Natural killer cell treated with Interleukin-12 subunit alpha and Interleukin-12 subunit beta and Interleukin-15 and Interleukin-18, amount 100 ng/mL, for 72 hours (primary cell): ENCODE measurements around the gene GNPTG. TPM values are rescaled to one million over a fixed set of nuclear protein-coding genes. Genes with fewer than 3 reads are reported as not detected.

ENCODE experiments used
- ATAC-seq, 2 donors: fragments of 150-1000 bp; cut with Tn5 transposase in 1 of 2; sonication (Bioruptor Pico), chemical (Tn5 transposase) in 1 of 2; 2 replicates each; pipeline ENCODE4 v1.10.0; 2021
- DNase-seq: peaks from one replicate; pipeline ENCODE4 v3.0.0; 2022; ENCODE audit warnings: low spot score
- H3K27ac Mint-ChIP-seq, 2 donors: 1 replicate in 1 of 2; 2 replicates in 1 of 2; pipeline ENCODE4 v1.8.0; 2022; ENCODE audit warnings: mixed read lengths in 2 of 2, mild to moderate bottlenecking in 1 of 2, moderate library complexity in 1 of 2
- H3K27me3 Mint-ChIP-seq, 2 donors: 1 replicate in 1 of 2; 2 replicates in 1 of 2; pipeline ENCODE4 v1.8.0; 2022; ENCODE audit warnings: mixed read lengths in 2 of 2
- H3K36me3 Mint-ChIP-seq: one replicate; pipeline ENCODE4 v1.8.0; 2022; ENCODE audit warnings: mixed read lengths
- H3K4me1 Mint-ChIP-seq, 2 donors: 1 replicate in 1 of 2; 2 replicates in 1 of 2; pipeline ENCODE4 v1.8.0; 2022; ENCODE audit warnings: low read depth in 2 of 2, mixed read lengths in 2 of 2, mild to moderate bottlenecking in 1 of 2
- H3K4me3 Mint-ChIP-seq: one replicate; pipeline ENCODE4 v1.8.0; 2022; ENCODE audit warnings: mixed read lengths
- H3K9me3 Mint-ChIP-seq: 2 replicates; pipeline ENCODE4 v1.8.0; 2022; ENCODE audit warnings: mixed read lengths
- total RNA-seq, 2 donors: library from RNA; stranded (reverse); gene quantifications; one replicate each; pipeline ENCODE4 v1.2.3, GENCODE V29; 2022

Gene GNPTG
- total RNA-seq = 10 to 100 TPM; 36.1 to 38.9 TPM

DNA sequence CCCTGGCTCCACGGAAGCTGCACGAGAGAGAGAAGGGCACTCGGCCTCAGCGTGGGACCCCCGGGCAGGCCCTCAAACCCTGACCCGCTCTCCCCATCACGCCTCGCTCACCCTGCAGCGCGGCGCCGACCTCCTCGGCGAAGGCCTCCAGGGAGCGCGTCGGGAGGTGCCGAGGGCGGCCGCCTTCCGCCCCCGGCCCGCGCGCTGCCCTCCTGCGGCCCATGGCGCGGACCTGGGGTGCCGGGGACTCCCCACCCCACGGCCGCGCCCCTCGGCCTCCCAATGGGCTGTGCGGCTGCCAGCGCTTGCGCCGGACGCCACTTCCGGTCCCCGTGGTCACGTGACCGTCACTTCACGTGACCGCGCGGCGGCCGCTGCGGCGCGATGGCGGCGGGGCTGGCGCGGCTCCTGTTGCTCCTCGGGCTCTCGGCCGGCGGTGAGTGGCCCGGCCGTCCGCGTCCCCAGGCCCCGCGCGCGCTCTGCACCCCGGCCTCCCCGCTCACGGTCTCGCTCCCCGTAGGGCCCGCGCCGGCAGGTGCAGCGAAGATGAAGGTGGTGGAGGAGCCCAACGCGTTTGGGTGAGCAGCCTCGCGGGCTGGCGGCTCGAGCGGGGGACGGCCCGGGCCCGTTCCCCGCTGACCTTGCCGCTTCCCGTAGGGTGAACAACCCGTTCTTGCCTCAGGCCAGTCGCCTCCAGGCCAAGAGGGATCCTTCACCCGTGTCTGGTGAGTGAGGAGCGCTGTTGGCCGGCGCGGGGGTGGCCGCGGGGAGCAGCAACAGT, at the start of gene GNPTG, which contains the start of gene TSR3:
TSS of gene GNPTG (plus strand) at position 350 of the 781 bp plus-strand sequence. CDS start at position 385, 35 bp downstream.
TSS of gene TSR3 (minus strand) at position 297 of the 781 bp plus-strand sequence. CDS start at position 223, 74 bp downstream.
- Mint-ChIP-seq H3K4me1 (peaks cover 29 to 31% of the 10 kb centered on the region in 2 donors), H3K27me3 (no peaks in the 10 kb centered on the region)

DNA sequence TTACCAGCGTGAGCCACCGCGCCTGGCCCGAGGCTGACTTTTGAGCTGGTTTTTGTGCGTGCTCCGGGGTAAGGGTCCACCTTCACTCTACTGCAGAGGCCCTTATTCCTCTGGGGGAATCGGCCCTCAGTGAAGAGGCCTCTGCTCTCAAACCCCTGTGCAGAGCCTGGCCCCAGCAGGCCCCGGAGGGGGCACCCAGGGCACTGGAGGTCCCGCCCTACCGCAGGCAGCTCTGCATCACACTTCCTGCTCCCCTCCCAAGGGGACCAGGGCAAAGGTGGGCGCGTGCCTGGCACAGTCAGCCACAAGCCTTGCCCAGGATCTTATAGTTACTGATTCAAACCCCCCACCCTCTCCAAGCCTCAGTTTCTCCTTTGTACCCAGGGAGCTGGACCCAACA, 45.9 kb upstream of the GNPTG start:
- peaks cover 7% of the 10 kb centered on the region for H3K36me3 Mint-ChIP-seq
- DNase-seq (no peak), ATAC-seq (no peak)
- H3K4me3 Mint-ChIP-seq = no peak overlapping the region
- no peaks in the 10 kb centered on the region for H3K9me3 Mint-ChIP-seq
- no peaks in the 10 kb centered on the region for H3K27me3 Mint-ChIP-seq
- peaks cover 23 to 25% of the 10 kb centered on the region in 2 donors for H3K4me1 Mint-ChIP-seq
- no peak overlapping the region for H3K27ac Mint-ChIP-seq

More for the DNA sequence above, at the start of gene GNPTG, which contains the start of gene TSR3:
- DNase-seq = peak; percentile 95
- Mint-ChIP-seq H3K36me3 (no peaks in the 10 kb centered on the region), H3K27ac (peak within 1 kb of the TSS; percentile 76 to 81), H3K4me3 (peak within 1 kb of the TSS; percentile 87), H3K9me3 (no peaks in the 10 kb centered on the region)
- ATAC-seq = peak; percentile 93 to 97

DNA sequence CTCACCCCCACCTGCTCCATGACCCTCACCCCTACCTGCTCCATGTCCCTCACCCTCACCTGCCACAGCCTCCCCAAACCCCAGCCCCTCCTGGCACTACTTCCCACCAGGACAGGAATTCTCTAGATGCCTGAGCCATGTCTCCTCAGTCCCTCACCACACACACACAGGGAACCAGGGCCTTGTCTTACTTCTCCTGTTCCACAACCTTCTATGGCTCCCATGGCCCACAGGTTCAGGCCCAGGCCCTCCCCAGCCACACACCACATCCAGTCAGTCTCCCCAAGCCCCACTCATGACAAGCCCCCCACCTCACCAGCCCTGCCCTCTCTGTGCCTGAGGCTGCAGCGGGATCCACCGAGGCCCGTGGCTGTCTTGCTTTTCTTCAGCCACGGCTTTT, 45.4 kb upstream of the GNPTG start:
- Mint-ChIP-seq H3K36me3 (peaks cover 7% of the 10 kb centered on the region), H3K4me3 (no peak overlapping the region), H3K27ac (peak overlapping the region in 1 of 2 donors; percentile 28), H3K9me3 (no peaks in the 10 kb centered on the region), H3K27me3 (no peaks in the 10 kb centered on the region), H3K4me1 (peaks cover 26 to 28% of the 10 kb centered on the region in 2 donors)
- no peak for ATAC-seq
- no peak for DNase-seq

DNA sequence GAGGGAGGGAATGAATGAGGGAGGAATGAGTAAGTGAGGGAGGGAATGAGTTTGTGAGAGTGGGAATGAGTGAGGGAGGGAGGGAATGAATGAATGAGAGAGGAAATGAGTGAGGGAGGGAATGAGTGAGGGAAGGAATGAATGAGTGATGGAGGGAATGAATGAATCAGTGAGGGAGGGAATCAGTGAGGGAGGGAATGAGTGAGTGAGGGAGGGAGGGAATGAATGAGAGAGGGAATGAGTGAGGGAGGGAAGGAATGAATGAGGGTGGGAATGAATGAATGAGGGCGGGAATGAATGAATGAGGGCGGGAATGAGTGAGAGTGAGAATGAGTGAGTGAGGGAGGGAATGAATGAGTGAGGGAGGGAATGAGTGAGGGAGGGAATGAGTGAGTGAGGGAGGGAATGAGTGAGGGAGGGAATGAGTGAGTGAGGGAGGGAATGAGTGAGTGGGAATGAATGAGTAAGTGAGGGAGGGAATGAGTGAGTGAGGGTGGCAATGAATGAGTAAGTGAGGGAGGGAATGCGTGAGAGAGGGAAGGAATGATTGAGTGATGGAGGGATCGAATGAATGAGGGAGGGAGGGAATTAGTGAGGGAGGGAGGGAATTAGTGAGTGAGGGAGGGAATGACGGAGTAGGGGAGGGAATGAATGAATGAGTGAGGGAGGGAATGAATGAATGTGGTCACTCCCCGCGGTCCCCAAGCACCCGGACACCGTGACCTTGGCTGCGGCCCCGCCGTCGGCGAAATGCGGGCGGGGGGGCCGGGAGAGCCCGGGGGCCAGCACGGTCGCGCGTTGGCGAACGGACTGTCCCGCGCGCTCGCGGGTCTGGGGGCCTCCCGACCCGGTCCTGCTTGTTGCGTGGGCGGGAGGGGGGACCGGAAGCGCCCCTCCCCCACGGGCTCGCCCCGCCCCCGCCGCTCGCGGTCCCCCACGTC, 43.4 kb upstream of the GNPTG start:
- peak; percentile 2 for ATAC-seq
- no peaks in the 10 kb centered on the region for H3K27me3 Mint-ChIP-seq
- peaks cover 26 to 30% of the 10 kb centered on the region in 2 donors for H3K4me1 Mint-ChIP-seq

DNA sequence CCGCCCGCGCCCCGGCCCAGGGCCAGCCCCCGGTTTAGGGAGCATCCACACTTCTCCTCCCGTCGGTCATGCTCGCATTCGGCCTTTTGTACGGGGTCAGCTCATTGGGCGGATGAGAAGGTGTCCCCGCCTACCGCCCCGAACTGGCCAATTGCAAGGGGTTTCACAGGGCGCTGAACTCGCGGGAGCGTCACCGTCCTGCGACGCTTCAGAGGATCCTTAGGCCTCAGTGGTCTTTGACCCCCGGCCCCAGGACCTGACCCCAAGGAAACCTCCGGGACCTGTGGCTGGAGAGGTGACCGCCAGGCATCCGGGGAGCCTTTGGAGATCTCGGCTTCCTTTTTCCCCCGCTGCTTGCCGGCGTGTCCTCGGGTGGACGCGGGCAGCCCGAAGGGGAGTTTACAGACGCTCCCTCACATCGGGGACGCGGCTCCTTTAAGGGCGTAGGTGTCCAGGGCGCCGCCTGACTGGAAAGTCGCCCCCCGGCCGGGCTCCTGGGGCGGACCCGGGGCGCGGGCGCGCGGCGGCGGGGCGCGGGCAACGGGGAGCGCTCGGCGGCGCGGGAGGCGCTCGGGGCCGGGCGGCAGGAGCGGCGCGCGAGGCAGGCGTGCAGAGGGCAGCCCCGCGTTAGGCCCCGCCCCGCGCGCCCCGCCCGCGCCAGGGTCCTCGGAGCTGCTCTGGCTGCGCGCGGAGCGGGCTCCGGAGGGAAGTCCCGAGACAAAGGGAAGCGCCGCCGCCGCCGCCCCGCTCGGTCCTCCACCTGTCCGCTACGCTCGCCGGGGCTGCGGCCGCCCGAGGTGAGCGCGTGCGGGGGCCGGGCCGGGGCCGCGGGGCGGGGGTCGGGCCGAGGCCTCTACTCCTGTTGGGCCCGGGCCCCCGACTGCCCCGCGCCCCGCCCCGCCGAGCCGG, 42.5 kb upstream of the GNPTG start, which contains the start of gene UBE2I:
TSS of gene UBE2I (plus strand) at position 660 of the 909 bp plus-strand sequence. CDS start 4,395 bp downstream, outside the sequence.
- H3K9me3 Mint-ChIP-seq = no peaks in the 10 kb centered on the region
- peak; percentile 86 to 91 for ATAC-seq
- peak within 1 kb of the TSS; percentile 94 for H3K27ac Mint-ChIP-seq
- DNase-seq = peak; percentile 96
- peaks cover 21 to 31% of the 10 kb centered on the region in 2 donors for H3K4me1 Mint-ChIP-seq
- no peaks in the 10 kb centered on the region for H3K27me3 Mint-ChIP-seq
- H3K4me3 Mint-ChIP-seq = peak within 1 kb of the TSS; percentile 97
- H3K36me3 Mint-ChIP-seq = peaks cover 7% of the 10 kb centered on the region

More for the DNA sequence above, 43.4 kb upstream of the GNPTG start:
- H3K9me3 Mint-ChIP-seq = no peaks in the 10 kb centered on the region
- peak overlapping the region; percentile 93 to 94 for H3K27ac Mint-ChIP-seq
- DNase-seq = no peak
- H3K4me3 Mint-ChIP-seq = peak overlapping the region; percentile 88
- H3K36me3 Mint-ChIP-seq = peaks cover 7% of the 10 kb centered on the region

DNA sequence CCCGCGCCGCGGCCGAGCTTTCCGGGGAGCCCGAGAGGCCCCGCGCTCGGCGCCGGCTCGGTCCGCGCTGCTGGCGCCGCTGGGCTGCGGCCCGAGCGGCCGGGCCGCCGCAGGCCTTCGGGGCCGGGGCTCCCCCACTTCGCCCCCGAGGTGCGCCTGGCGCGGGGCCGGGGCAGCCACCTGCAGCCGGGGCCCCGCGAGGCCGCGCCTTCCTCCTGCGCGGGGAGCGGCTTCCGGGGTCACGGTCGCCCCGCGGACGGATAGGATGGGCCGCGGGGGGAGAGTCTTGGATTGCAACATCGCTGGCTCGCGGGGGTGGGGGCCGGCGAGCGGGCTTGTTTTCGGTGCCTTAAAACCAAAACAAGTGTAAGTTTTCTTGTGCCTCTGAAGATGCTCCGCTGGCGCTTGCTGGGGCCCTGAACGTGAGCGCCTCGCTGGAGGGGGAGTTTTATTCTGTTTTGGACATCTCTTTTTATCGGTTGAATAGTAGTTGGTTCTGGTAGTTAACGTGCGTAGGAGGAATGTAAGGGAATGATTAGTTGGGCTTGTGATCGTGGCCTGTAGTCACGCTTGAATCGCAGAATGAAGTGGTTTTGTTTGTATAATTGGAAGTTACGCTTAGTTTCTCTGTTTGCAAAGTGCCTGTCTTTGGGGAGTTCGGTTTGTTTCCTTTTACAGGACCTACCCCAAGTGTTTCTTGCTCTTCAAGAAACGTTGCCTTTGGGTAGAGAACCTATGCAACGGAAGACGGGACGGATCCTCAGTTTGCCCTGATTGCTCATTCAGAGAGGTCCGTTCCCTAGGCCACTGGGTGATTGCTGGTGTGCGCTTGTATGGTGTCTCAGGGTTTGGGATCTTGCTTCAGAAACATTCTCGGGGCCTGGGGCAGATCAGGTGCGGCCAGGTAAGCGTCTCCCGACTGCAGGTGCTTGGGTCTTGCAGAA, 41.6 kb upstream of the GNPTG start:
- H3K27me3 Mint-ChIP-seq = no peaks in the 10 kb centered on the region
- no peaks in the 10 kb centered on the region for H3K9me3 Mint-ChIP-seq
- peak; percentile 47 to 60 for ATAC-seq
- H3K4me3 Mint-ChIP-seq = peak overlapping the region; percentile 97
- peak; percentile 87 for DNase-seq
- peaks cover 7% of the 10 kb centered on the region for H3K36me3 Mint-ChIP-seq
- H3K4me1 Mint-ChIP-seq = peaks cover 19 to 32% of the 10 kb centered on the region in 2 donors
- peak overlapping the region; percentile 94 for H3K27ac Mint-ChIP-seq

DNA sequence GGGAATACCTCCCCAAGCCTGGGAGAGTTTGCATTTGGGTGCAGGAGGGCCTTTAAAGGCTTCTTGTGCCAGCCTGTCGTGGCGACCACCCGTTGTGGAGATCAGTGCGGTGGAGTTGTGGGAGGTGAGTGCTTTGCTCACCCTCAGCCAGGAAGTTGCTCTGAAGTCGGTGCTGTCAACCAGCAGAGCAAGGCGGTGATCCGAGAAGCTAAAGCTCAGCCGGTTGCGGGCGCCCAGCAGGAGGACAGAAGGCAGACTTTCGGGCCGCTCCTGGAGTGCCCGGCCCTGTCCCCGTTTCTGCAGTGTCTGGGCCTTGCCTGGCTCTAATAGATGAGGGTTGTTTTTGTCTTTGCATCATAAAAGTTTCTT, 40.9 kb upstream of the GNPTG start:
- H3K4me1 Mint-ChIP-seq = peaks cover 19 to 32% of the 10 kb centered on the region in 2 donors
- peak overlapping the region; percentile 94 for H3K27ac Mint-ChIP-seq
- H3K4me3 Mint-ChIP-seq = peak overlapping the region; percentile 97
- no peak for ATAC-seq
- H3K9me3 Mint-ChIP-seq = no peaks in the 10 kb centered on the region
- DNase-seq = no peak
- no peaks in the 10 kb centered on the region for H3K27me3 Mint-ChIP-seq
- H3K36me3 Mint-ChIP-seq = peaks cover 7% of the 10 kb centered on the region

DNA sequence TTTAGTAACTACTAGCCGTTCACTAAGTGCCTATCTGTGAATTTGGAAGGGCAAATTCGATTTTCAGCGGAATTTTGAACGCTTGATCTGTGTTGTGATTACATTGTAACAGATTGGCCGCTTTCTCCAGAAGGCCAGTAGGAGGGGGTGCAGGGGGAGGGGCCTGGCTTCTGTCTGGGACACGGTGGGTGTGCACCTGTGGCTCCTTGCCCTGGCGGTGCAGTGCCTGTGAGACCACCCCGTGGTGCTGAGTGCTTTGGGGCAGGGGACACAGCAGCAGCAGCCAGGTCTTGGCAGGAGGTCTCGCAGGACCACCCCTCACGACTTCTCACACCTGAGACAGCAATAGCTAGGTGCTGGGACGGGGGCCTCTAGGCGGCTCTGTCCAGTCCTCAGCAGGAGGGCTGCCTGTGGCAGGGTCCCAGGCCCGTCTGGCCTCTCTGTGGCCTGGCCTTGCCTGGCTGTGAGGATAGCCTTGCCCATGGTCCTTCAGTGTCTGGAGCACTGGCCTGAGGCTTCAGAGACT, 40.5 kb upstream of the GNPTG start:
- Mint-ChIP-seq H3K9me3 (no peaks in the 10 kb centered on the region), H3K27me3 (no peaks in the 10 kb centered on the region), H3K27ac (peak overlapping the region; percentile 94), H3K4me1 (peaks cover 19 to 32% of the 10 kb centered on the region in 2 donors), H3K36me3 (peaks cover 7% of the 10 kb centered on the region), H3K4me3 (peak overlapping the region; percentile 97)
- DNase-seq = no peak
- no peak for ATAC-seq

DNA sequence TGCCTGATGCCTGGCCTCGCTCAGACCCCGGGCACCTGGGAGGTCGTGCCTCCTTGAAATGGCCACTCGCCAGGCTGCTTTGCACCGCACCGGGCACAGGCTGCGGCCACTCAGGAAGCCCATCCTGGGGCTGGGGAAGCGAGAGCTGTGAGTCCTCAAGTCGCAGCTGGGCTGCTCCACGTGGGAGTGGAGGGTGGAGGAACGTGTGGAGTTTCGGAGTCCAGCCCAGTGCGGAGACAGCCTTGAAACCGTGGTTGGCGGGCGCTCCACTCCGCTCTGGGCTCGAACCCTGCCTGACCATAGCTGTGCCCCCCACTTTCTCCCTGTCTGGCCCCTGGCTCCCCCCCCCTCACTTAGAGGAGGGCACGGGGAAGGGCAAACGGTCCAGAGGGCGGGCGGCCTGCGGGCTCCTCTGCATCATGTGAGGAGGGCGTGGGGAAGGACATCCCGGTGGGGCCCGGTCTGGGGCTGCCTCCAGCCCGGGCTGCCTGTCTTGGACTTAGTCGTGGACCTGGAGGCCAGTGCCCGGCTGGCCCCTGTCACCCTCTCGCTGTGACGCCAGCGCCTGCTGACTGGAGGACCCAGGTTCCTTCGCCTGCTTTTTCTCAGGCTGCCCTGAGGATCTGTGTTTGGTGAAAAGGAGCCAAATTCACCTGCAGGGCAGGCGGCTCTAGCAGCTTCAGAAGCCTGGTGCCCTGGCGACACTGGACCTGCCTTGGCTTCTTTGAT, 39.8 kb upstream of the GNPTG start:
- H3K4me1 Mint-ChIP-seq = peaks cover 19 to 32% of the 10 kb centered on the region in 2 donors
- no peaks in the 10 kb centered on the region for H3K9me3 Mint-ChIP-seq
- ATAC-seq = no peak
- H3K36me3 Mint-ChIP-seq = peaks cover 7% of the 10 kb centered on the region
- H3K27ac Mint-ChIP-seq = peak overlapping the region in 1 of 2 donors; percentile 94
- no peak for DNase-seq
- peak overlapping the region; percentile 97 for H3K4me3 Mint-ChIP-seq
- H3K27me3 Mint-ChIP-seq = no peaks in the 10 kb centered on the region

DNA sequence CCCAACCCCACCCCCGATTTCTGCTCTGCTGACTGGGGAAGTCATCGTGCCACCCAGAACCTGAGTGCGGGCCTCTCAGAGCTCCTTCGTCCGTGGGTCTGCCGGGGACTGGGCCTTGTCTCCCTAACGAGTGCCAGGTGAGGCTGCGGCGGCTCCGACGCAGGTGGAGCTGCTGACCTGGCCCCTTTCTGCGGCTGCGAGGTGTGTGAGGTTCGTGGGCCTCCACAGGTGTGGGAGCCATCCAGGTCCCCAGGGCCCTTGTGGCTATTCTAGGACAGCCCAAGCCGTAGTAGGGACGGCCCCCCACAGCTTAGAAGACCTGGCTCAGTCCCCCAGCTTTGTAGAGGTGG, 39.3 kb upstream of the GNPTG start:
- no peaks in the 10 kb centered on the region for H3K9me3 Mint-ChIP-seq
- H3K27me3 Mint-ChIP-seq = no peaks in the 10 kb centered on the region
- H3K4me3 Mint-ChIP-seq = peak overlapping the region; percentile 97
- DNase-seq (no peak), ATAC-seq (no peak)
- peaks cover 7% of the 10 kb centered on the region for H3K36me3 Mint-ChIP-seq
- H3K27ac Mint-ChIP-seq = no peak overlapping the region
- peaks cover 19 to 32% of the 10 kb centered on the region in 2 donors for H3K4me1 Mint-ChIP-seq

DNA sequence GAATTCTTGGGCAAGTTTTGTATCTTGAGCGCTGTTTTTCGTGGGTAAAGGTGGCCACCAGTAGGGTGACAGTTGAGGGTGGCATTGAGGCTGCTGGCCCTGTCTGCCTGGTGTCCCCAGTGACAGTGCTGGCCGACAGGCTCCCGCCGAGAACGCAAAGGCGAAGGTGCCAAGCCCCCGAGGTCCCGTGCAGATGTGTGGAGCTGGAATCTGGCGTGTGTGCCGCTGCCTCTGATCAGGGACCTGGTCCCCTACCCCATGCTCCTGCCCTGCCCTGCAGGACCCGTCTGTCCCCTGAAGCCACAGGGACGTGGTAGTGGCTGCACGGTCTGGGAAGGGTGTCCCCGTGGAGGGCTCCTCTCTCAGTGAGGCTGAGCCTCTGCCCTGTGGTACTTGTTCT, 38.8 kb upstream of the GNPTG start:
- H3K4me1 Mint-ChIP-seq = peaks cover 19 to 29% of the 10 kb centered on the region in 2 donors
- no peak for DNase-seq
- peaks cover 7% of the 10 kb centered on the region for H3K36me3 Mint-ChIP-seq
- no peak overlapping the region for H3K27ac Mint-ChIP-seq
- no peaks in the 10 kb centered on the region for H3K27me3 Mint-ChIP-seq
- H3K9me3 Mint-ChIP-seq = no peaks in the 10 kb centered on the region
- peak overlapping the region; percentile 97 for H3K4me3 Mint-ChIP-seq
- ATAC-seq = no peak
